ENCODE data around the gene SHOC2. TPM values are rescaled to one million over a fixed set of nuclear protein-coding genes. Genes with fewer than 3 reads are reported as not detected.

The SHOC2 gene
- total and polyA plus RNA-seq, 2 experiments from 2014 or later, result 64.6 to 67.7 TPM

DNA sequence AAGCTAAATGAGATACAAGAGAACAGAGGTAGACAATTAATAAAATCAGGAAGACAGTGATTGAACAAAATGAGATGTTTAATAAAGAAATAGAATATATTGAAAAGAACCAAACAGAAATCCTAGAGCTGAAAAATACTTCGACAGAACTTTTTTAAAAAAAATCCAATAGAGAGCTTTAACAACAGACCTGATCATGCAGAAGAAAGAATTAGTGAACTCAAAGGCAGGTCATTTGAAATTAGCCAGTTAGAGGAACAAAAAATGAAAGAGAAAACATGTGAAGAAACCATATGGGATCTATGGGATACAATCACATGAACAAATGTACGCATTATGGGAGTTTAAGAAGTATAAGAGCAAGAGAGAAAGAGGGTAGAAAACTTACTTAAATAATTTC, 120.1 kb downstream of the SHOC2 start:
- Histone ChIP-seq H2AFZ (no peak overlapping the region), H3K9me3 (ENCODE audit: low read depth) (no peaks in the 10 kb centered on the region), H3F3A (ENCODE audit: insufficient read depth) (peaks cover 13% of the 10 kb centered on the region), H3K9ac (no peak overlapping the region), H3K9me2 (ENCODE audit: insufficient read depth) (no peaks in the 10 kb centered on the region), H3K36me3 (ENCODE audit: low read depth) (no peaks in the 10 kb centered on the region), H3K4me2 (ENCODE audit: unreplicated experiment) (no peak overlapping the region), H3K27me3 (replicated peaks; ENCODE audit: insufficient read depth) (no peaks in the 10 kb centered on the region), H3K27ac (no peak overlapping the region), H3K79me2 (ENCODE audit: insufficient read depth) (no peaks in the 10 kb centered on the region), H3K4me3 (no peak overlapping the region), H3K4me1 (ENCODE audit: insufficient read depth) (peaks cover 15% of the 10 kb centered on the region), H4K20me1 (ENCODE audit: insufficient read depth) (no peaks in the 10 kb centered on the region)
- no peak for DNase-seq
- WGBS, 2 experiments (ENCODE audit: low coverage in 1 of 2, low lambda C conversion rate in 2 of 2, missing lambda C conversion rate in 2 of 2), result 72 to 78% methylated on average over 2 of the region's 2 CpGs
- in situ Hi-C loops (cut with MboI), result no loop called here
- TF ChIP-seq EZH2 (IDR thresholded peaks at IDR 0.05; ENCODE audit: insufficient read depth, poor library complexity, severe bottlenecking) (no peak), EZH2phosphoT487 (IDR thresholded peaks at IDR 0.05; ENCODE audit: insufficient read depth, low read depth) (no peak)

- no peak overlapping the region for H3K9ac ChIP-seq
- no peak overlapping the region for H2AFZ ChIP-seq
- in situ Hi-C loops (cut with MboI), result no loop called here
- H3K79me2 ChIP-seq (ENCODE audit: insufficient read depth), result no peaks in the 10 kb centered on the region
- 9 to 16% methylated on average over 1 of the region's 1 CpG for WGBS, 2 experiments (ENCODE audit: low coverage in 1 of 2, low lambda C conversion rate in 2 of 2, missing lambda C conversion rate in 2 of 2)
- DNase-seq, result no peak
- H3K4me1 ChIP-seq (ENCODE audit: insufficient read depth), result no peaks in the 10 kb centered on the region
- no peak overlapping the region for H3K4me3 ChIP-seq
- H3K9me2 ChIP-seq (ENCODE audit: insufficient read depth), result no peaks in the 10 kb centered on the region
- H3K9me3 ChIP-seq (ENCODE audit: low read depth), result no peaks in the 10 kb centered on the region
- no peaks in the 10 kb centered on the region for H4K20me1 ChIP-seq (ENCODE audit: insufficient read depth)
- H3K4me2 ChIP-seq (ENCODE audit: unreplicated experiment), result no peak overlapping the region
- H3K27me3 ChIP-seq (replicated peaks; ENCODE audit: insufficient read depth), result no peaks in the 10 kb centered on the region
- TF ChIP-seq EZH2phosphoT487 (IDR thresholded peaks at IDR 0.05; ENCODE audit: insufficient read depth, low read depth), result no peak
- TF ChIP-seq EZH2 (IDR thresholded peaks at IDR 0.05; ENCODE audit: insufficient read depth, poor library complexity, severe bottlenecking), result no peak
- no peak overlapping the region for H3K27ac ChIP-seq
- H3K36me3 ChIP-seq (ENCODE audit: low read depth), result no peaks in the 10 kb centered on the region
- no peaks in the 10 kb centered on the region for H3F3A ChIP-seq (ENCODE audit: insufficient read depth)
Observed at GRCh38 chr10:111057006-111057405, 137.6 kb downstream of the SHOC2 start.

MicroRNAs encoded within 50 kb of the gene (microRNA counts, 767-probe panel; counts per million panel counts)
- microRNA hsa-miR-548e, result 447 counts per million, percentile 86 among the panel's probes with 10 or more counts

Small RNAs within 50 kb of the gene (microRNA-seq; reads per million reads assigned to microRNA genes)
- gene MIR548E (ENCODE audit: borderline number of aligned reads), result not detected

Small RNAs within 50 kb of the gene (small RNA-seq; reads per million reads assigned to genes)
- gene MIR548E (ENCODE audit: low read depth, low replicate concordance), result 0.19 reads per million

Other genes with a start within 250 kb of the SHOC2 start
- gene PDCD4, start 47.7 kb upstream of the SHOC2 start, total RNA-seq (2014; rRNA removed; shearing (Covaris generic)), result 49.9 and 52.7 TPM in 2 replicates
- 166 and 175 TPM in 2 replicates for gene PDCD4, start 47.7 kb upstream of the SHOC2 start, polyA plus RNA-seq (2016; fragmentation: Nextera tagmentation; extraction: Ambion mirVana)
- gene BBIP1, start 424 bp upstream of the SHOC2 start, total RNA-seq (2014; rRNA removed; shearing (Covaris generic)), result 17.3 and 29.8 TPM in 2 replicates
- gene BBIP1, start 424 bp upstream of the SHOC2 start, polyA plus RNA-seq (2016; fragmentation: Nextera tagmentation; extraction: Ambion mirVana), result 43.7 and 44.4 TPM in 2 replicates
- gene ADRA2A, start 157.4 kb downstream of the SHOC2 start, total RNA-seq (2014; rRNA removed; shearing (Covaris generic)), result 74.8 and 77.1 TPM in 2 replicates
- gene ADRA2A, start 157.4 kb downstream of the SHOC2 start, polyA plus RNA-seq (2016; fragmentation: Nextera tagmentation; extraction: Ambion mirVana), result 18.9 and 20.2 TPM in 2 replicates

Measured in GM23248 (cell line).